ENCODE results near the gene AHDC1.

DNA sequence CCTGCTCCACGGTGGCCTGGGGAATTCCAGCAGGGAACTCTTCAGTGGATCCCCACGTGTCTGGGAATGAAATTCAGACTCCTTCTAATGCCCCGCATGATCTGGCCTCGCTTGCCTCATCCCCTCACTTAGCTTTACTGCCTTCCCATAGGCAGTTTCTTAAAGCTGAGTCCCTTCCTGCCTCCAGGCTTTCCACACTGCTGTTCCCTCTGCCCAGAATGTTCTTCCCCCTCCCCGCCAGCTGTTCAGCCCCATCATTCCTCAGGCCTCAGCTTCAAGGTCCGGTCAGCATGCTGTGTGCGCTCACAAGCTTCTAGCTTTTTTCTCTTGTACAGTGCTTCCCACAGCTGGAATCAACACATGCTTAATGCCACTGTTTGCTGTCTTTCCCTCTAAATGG lies 59.1 kb downstream of the AHDC1 start:
- TF ChIP-seq ZNF785 (tag by site-specific recombination; IDR thresholded peaks at IDR 0.05) (no peak), BCL11A (tag by site-specific recombination; IDR thresholded peaks at IDR 0.05; ENCODE audit: low read depth) (no peak), ZNF747 (tag by site-specific recombination; IDR thresholded peaks at IDR 0.05) (no peak), ZNF16 (tag by site-specific recombination; IDR thresholded peaks at IDR 0.05; ENCODE audit: low read depth) (no peak), GLIS1 (tag by site-specific recombination; IDR thresholded peaks at IDR 0.05) (no peak), ZNF48 (tag by site-specific recombination; IDR thresholded peaks at IDR 0.05) (no peak)
- TF ChIP-seq, protein P1, sequence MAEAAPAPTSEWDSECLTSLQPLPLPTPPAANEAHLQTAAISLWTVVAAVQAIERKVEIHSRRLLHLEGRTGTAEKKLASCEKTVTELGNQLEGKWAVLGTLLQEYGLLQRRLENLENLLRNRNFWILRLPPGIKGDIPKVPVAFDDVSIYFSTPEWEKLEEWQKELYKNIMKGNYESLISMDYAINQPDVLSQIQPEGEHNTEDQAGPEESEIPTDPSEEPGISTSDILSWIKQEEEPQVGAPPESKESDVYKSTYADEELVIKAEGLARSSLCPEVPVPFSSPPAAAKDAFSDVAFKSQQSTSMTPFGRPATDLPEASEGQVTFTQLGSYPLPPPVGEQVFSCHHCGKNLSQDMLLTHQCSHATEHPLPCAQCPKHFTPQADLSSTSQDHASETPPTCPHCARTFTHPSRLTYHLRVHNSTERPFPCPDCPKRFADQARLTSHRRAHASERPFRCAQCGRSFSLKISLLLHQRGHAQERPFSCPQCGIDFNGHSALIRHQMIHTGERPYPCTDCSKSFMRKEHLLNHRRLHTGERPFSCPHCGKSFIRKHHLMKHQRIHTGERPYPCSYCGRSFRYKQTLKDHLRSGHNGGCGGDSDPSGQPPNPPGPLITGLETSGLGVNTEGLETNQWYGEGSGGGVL (tag by site-specific recombination; IDR thresholded peaks at IDR 0.05) = no peak
- TF ChIP-seq, protein P2, sequence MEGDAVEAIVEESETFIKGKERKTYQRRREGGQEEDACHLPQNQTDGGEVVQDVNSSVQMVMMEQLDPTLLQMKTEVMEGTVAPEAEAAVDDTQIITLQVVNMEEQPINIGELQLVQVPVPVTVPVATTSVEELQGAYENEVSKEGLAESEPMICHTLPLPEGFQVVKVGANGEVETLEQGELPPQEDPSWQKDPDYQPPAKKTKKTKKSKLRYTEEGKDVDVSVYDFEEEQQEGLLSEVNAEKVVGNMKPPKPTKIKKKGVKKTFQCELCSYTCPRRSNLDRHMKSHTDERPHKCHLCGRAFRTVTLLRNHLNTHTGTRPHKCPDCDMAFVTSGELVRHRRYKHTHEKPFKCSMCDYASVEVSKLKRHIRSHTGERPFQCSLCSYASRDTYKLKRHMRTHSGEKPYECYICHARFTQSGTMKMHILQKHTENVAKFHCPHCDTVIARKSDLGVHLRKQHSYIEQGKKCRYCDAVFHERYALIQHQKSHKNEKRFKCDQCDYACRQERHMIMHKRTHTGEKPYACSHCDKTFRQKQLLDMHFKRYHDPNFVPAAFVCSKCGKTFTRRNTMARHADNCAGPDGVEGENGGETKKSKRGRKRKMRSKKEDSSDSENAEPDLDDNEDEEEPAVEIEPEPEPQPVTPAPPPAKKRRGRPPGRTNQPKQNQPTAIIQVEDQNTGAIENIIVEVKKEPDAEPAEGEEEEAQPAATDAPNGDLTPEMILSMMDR (tag by site-specific recombination; IDR thresholded peaks at IDR 0.05) = no peak
